HCT116 (cell line): Measurements from ENCODE around the gene U2AF1L4.

Experiments
- FOSL1 ChIP-seq: IDR thresholded peaks from 2 replicates; pipeline ENCODE4 v1.6.1; 2012; ENCODE audit warnings: low read depth
- POLR2A ChIP-seq: IDR thresholded peaks from 2 replicates; pipeline ENCODE4 v1.7.0; 2011; ENCODE audit warnings: borderline replicate concordance; ENCODE audit not compliant: insufficient read depth, insufficient read length; ENCODE audit errors: extremely low read depth
- YY1 ChIP-seq: IDR thresholded peaks from 2 replicates; pipeline ENCODE4 v1.6.1; 2011; ENCODE audit warnings: low read length, low read depth, moderate library complexity, mild to moderate bottlenecking; ENCODE audit not compliant: insufficient replicate concordance; ENCODE audit errors: extremely low read depth
- ZNF274 ChIP-seq: fragments of 200-500 bp; sonication (Bioruptor generic); IDR thresholded peaks from 2 replicates; pipeline ENCODE4 v1.6.1; 2014; ENCODE audit warnings: mild to moderate bottlenecking, low read depth, low read length, inconsistent platforms
- TF ChIP-seq, protein P1 (sequence below), 3 experiments: fragments of 200-600 bp in 1 of 3; sonication (generic) in 1 of 3; IDR thresholded peaks in 2 of 3; conservative IDR thresholded peaks in 1 of 3; 2 replicates each; pipeline ENCODE4 v1.5.1; 2012 to 2017; ENCODE audit warnings: low read depth in 2 of 3, low read length in 2 of 3, antibody characterized with exemption in 1 of 3, borderline replicate concordance in 1 of 3, control low read depth in 1 of 3, mild to moderate bottlenecking in 1 of 3, mixed read lengths in 1 of 3, mixed run types in 1 of 3, moderate library complexity in 1 of 3; ENCODE audit not compliant: insufficient read depth in 1 of 3

DNA sequence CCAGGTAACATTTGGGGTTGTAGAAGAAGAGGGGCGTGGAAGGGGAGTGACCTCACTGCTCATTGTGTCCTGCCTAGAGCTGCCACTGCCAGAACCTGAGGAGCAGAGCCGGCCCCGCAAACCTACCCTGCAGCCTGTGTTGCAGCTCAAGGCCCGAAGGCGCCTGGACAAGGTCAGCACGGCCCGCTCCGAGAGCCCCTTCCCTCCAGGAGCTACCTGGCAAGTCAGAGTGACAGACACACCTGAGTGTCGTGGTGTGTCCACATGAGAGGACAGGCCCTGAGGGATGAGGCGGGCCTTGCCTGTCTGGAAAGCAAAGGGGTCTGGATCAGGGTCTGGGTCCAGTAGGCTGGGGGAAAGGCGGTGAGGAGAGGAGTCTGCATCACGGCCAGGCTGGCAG is 20.7 kb downstream of the U2AF1L4 start:
- TF ChIP-seq YY1 = no peak
- TF ChIP-seq, protein P1, sequence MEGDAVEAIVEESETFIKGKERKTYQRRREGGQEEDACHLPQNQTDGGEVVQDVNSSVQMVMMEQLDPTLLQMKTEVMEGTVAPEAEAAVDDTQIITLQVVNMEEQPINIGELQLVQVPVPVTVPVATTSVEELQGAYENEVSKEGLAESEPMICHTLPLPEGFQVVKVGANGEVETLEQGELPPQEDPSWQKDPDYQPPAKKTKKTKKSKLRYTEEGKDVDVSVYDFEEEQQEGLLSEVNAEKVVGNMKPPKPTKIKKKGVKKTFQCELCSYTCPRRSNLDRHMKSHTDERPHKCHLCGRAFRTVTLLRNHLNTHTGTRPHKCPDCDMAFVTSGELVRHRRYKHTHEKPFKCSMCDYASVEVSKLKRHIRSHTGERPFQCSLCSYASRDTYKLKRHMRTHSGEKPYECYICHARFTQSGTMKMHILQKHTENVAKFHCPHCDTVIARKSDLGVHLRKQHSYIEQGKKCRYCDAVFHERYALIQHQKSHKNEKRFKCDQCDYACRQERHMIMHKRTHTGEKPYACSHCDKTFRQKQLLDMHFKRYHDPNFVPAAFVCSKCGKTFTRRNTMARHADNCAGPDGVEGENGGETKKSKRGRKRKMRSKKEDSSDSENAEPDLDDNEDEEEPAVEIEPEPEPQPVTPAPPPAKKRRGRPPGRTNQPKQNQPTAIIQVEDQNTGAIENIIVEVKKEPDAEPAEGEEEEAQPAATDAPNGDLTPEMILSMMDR (IDR thresholded peaks at IDR 0.05 in 2 of 3, conservative IDR thresholded peaks at IDR 0.05 in 1 of 3; ENCODE audit: borderline replicate concordance in 1 of 3, insufficient read depth in 1 of 3, low read depth in 2 of 3, low read length in 2 of 3) = no peak
- no peak for TF ChIP-seq POLR2A
- TF ChIP-seq FOSL1 = no peak
- TF ChIP-seq ZNF274 = no peak
